Esophagus (tissue), 2 donors: Measurements from ENCODE around the gene FHOD3. TPM values are rescaled to one million over a fixed set of nuclear protein-coding genes. Genes with fewer than 3 reads are reported as not detected.

ENCODE experiments used
- H3K27ac ChIP-seq, 2 donors: one replicate each; pipeline ENCODE4 v1.5.1; 2013; ENCODE audit warnings: low read depth in 2 of 2, mild to moderate bottlenecking in 2 of 2, inconsistent platforms in 1 of 2, low read length in 1 of 2, moderate library complexity in 1 of 2
- H3K27me3 ChIP-seq, 2 donors: one replicate each; pipeline ENCODE4 v1.6.1; 2013; ENCODE audit warnings: low read length in 2 of 2, control low read depth in 1 of 2, mild to moderate bottlenecking in 1 of 2; ENCODE audit not compliant: insufficient read depth in 2 of 2, control insufficient read depth in 1 of 2
- H3K36me3 ChIP-seq, 2 donors: one replicate each; pipeline ENCODE4 v1.6.1; 2013; ENCODE audit warnings: low read length in 1 of 2; ENCODE audit not compliant: control insufficient read depth in 2 of 2, insufficient read depth in 2 of 2
- H3K4me1 ChIP-seq, 2 donors: one replicate each; pipeline ENCODE4 v1.6.1; 2013; ENCODE audit warnings: low read length in 1 of 2; ENCODE audit not compliant: control insufficient read depth in 2 of 2, insufficient read depth in 2 of 2
- H3K4me3 ChIP-seq, 2 donors: one replicate each; pipeline ENCODE4 v1.5.1; 2013; ENCODE audit warnings: low read length in 2 of 2, mild to moderate bottlenecking in 2 of 2, low read depth in 1 of 2, moderate library complexity in 1 of 2
- H3K9me3 ChIP-seq, 2 donors: one replicate each; pipeline ENCODE4 v1.6.1; 2013; ENCODE audit warnings: mild to moderate bottlenecking in 2 of 2, low read depth in 1 of 2, low read length in 1 of 2, moderate library complexity in 1 of 2; ENCODE audit not compliant: control insufficient read depth in 2 of 2, insufficient read depth in 1 of 2
- WGBS, 2 donors: extraction: QIAGEN DNeasy Blood & Tissue Kit; methylation state at CpG; one replicate each; pipeline ENCODE4 v1.1.7; 2013; 5-methylcytosine and 5-hydroxymethylcytosine counted together
- polyA plus RNA-seq, 2 donors: library from polyadenylated mRNA; stranded (reverse); fragments of 200-250 nt; gene quantifications; one replicate each; pipeline ENCODE4 v1.2.3, GENCODE V29; 2013
- donor health status: healthy with polysubstance abuse.
- donor health status: Bipolar disorder and iron deficiency.

The FHOD3 gene
- polyA plus RNA-seq, 2 donors, result 3.7 to 11.1 TPM

DNA sequence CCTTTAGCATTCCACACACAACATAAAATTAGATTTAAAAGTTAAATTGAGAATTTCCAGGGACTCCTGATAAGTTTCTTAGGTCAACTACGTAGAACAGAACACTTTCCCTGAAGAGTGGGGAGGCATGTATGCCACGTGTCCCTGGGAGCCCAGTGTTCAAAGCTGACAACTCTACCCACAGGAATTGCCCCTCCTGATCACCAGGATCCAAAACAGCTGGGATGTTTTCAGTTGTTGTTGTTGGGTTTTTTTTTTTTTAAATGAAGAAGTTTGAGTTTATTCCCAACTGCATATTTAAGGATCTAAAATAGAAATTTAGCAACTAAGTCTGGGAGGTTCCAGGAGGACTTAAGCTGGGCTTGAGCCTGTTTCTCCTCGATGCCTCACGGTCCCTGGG lies 430.8 kb downstream of the FHOD3 start:
- 56 to 65% methylated on average over 4 of the region's 4 CpGs for WGBS, 2 donors
- H3K4me3 ChIP-seq, result no peak overlapping the region
- peaks cover 2 to 8% of the 10 kb centered on the region in 2 donors for H3K4me1 ChIP-seq
- peaks cover 0 to 4% of the 10 kb centered on the region in 2 donors for H3K9me3 ChIP-seq
- H3K27ac ChIP-seq, result no peak overlapping the region
- H3K27me3 ChIP-seq, result no peaks in the 10 kb centered on the region
- no peaks in the 10 kb centered on the region for H3K36me3 ChIP-seq

DNA sequence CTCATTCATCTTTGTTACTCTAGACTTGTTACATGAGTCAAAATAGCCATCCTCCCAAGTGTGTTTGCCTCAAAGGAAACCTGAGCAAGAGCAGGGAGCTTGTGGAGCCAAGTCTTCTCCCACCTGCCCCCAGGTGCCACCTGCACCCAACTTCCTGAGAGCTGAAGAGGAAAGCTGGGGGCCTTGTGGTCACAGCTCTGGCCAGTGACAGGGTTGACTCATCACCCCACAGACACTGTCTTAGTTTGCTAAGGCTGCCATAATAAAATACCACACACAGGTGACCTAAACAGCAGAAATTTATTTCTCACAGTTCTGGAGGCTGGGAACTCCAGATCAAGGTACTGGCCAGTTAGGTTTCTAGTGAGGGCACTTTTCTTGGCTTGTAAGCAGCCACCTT lies 431.7 kb downstream of the FHOD3 start:
- no peaks in the 10 kb centered on the region for H3K27me3 ChIP-seq
- H3K4me3 ChIP-seq, result no peak overlapping the region
- H3K27ac ChIP-seq, result no peak overlapping the region
- H3K4me1 ChIP-seq, result peaks cover 2 to 6% of the 10 kb centered on the region in 2 donors
- H3K9me3 ChIP-seq, result peaks cover 0 to 4% of the 10 kb centered on the region in 2 donors
- no peaks in the 10 kb centered on the region for H3K36me3 ChIP-seq

DNA sequence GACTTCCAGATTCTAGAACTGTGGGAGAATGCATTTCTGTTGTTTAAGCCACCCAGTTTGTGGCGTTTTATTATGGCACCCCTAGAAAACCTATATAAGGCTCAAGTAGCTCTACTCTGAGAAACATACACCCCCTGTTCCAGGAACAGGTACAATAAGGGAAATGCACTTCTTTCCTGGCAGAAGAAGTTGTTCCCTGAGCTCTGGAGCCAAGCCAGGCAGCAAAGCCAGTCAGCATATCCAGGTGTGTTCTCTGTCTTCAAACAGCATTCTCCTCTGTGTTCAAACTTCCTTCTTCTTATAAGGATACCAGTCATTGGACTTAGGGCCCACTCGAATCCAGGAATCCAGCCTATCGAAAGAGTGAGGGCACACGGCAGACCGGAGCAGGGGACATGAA lies 434.8 kb downstream of the FHOD3 start:
- Histone ChIP-seq H3K4me1 (peaks cover 0 to 2% of the 10 kb centered on the region in 2 donors), H3K27me3 (no peaks in the 10 kb centered on the region), H3K4me3 (no peak overlapping the region), H3K36me3 (no peaks in the 10 kb centered on the region), H3K9me3 (peaks cover 0 to 4% of the 10 kb centered on the region in 2 donors), H3K27ac (no peak overlapping the region)
- WGBS, 2 donors, result 88 to 89% methylated on average over 5 of the region's 5 CpGs

DNA sequence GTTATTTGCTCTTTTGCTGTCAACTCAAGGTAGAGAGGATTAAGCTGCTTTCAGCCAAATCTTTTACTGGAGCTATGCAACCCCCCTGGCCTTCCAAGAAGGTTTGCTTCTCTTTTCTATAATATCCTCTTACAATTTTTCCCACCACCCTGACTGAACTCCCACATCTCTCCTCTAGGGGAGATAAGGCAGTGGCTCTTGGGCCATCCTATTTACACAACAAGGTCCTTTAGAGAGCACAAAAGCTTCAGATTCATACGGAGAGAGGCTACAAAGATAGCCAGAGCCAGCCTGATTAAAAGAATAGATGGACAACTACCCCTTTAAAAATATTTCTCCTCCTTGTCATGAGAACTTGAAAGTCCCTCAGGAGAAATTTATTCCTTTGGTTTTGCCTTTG lies 435.6 kb downstream of the FHOD3 start:
- Histone ChIP-seq H3K27ac (no peak overlapping the region), H3K4me3 (no peak overlapping the region), H3K36me3 (no peaks in the 10 kb centered on the region), H3K9me3 (peaks cover 0 to 4% of the 10 kb centered on the region in 2 donors), H3K4me1 (peaks cover 0 to 2% of the 10 kb centered on the region in 2 donors), H3K27me3 (no peaks in the 10 kb centered on the region)
- WGBS, 2 donors, result 79 to 85% methylated on average over 1 of the region's 1 CpG

DNA sequence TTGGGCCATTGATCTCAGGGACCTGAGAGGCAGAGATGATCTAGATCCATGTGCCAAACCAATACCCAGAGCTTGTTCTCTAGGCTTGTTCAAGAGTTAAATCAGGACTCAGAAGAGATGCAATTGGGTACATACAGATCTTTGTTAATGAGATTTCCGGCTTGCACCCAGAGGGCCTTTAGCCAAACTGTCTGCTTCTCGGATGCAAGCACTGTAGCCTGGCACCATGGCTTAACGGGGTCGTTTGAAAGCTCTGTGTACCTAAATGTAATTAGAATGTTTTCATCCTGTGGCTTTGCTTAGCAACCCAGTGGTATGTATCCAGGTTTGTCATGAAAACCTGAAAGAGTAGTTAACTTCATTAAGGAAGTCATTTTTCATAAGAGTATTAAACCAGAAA lies 437.1 kb downstream of the FHOD3 start:
- Histone ChIP-seq H3K4me3 (no peak overlapping the region), H3K27ac (no peak overlapping the region), H3K9me3 (peaks cover 0 to 4% of the 10 kb centered on the region in 2 donors), H3K4me1 (no peaks in the 10 kb centered on the region), H3K27me3 (no peaks in the 10 kb centered on the region), H3K36me3 (no peaks in the 10 kb centered on the region)
- 68 to 74% methylated on average over 4 of the region's 4 CpGs for WGBS, 2 donors

DNA sequence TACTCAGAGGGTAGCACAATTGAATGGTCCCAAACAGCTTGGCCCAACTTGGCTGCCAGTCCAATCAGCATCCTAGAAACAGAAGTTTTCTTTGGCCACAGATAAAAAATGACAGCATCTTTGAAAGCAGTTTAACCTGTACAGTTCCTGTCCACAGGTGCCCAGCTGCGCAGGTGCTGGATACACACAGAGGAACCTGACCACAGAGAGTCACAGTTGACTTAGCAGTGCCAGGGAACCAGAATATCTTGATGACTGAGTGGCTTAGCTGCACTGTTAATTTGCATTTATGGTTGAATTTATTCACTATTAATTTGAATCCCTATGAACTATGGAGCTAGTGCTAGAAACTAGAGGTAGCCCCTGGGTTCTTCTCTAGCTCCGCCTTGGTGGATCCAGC lies 437.6 kb downstream of the FHOD3 start:
- peaks cover 0 to 4% of the 10 kb centered on the region in 2 donors for H3K9me3 ChIP-seq
- H3K36me3 ChIP-seq, result no peaks in the 10 kb centered on the region
- H3K27ac ChIP-seq, result no peak overlapping the region
- WGBS, 2 donors, result 94 to 95% methylated on average over 2 of the region's 2 CpGs
- no peaks in the 10 kb centered on the region for H3K4me1 ChIP-seq
- H3K4me3 ChIP-seq, result no peak overlapping the region
- no peaks in the 10 kb centered on the region for H3K27me3 ChIP-seq

DNA sequence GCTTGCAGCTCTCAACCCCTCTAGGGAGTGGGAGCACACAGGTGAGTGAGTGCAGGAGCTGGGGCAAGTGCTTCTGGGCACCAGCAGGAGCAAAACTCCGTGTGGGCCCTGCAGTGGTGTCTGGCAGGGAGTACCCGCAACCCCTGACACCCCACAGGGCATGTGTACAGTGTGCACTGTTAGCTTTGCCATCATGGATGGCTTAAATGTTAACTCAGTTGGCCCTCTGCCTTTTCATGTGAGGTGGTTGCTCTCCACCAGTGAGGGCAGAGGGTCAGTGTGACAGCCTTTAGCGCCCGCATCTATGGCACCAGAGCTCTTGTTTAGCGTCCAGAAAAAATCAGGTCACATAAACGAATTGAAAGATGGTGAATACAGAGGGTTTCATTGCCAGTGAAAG lies 438.6 kb downstream of the FHOD3 start:
- WGBS, 2 donors, result 94% methylated on average over 6 of the region's 6 CpGs
- Histone ChIP-seq H3K4me1 (no peaks in the 10 kb centered on the region), H3K9me3 (peaks cover 0 to 4% of the 10 kb centered on the region in 2 donors)

DNA sequence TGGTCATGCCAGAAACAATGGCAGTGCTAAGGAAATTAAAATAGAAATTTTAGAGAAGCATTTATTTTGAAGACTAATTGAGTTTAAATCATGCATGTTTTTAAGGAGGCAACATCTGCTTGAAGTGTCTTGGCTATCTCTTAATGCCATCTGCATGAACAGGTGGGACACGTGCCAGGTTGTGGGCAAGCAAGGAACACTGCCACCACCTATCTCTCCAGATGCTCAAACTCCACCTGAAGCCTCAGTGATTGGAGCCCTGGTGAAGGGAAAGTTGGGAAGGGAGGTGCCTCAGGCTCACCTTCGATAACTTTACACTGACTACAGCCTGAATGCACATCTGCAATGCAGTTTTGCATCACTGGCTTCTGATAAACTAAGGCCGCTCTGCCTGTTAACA lies 439.8 kb downstream of the FHOD3 start:
- WGBS, 2 donors, result 91 to 94% methylated on average over 3 of the region's 3 CpGs
- Histone ChIP-seq H3K36me3 (no peaks in the 10 kb centered on the region), H3K27me3 (no peaks in the 10 kb centered on the region), H3K4me1 (no peaks in the 10 kb centered on the region), H3K27ac (no peak overlapping the region), H3K4me3 (no peak overlapping the region), H3K9me3 (peaks cover 0 to 4% of the 10 kb centered on the region in 2 donors)

More for the DNA sequence above, 438.6 kb downstream of the FHOD3 start:
- Histone ChIP-seq H3K27me3 (no peaks in the 10 kb centered on the region), H3K4me3 (no peak overlapping the region), H3K27ac (no peak overlapping the region), H3K36me3 (no peaks in the 10 kb centered on the region)

DNA sequence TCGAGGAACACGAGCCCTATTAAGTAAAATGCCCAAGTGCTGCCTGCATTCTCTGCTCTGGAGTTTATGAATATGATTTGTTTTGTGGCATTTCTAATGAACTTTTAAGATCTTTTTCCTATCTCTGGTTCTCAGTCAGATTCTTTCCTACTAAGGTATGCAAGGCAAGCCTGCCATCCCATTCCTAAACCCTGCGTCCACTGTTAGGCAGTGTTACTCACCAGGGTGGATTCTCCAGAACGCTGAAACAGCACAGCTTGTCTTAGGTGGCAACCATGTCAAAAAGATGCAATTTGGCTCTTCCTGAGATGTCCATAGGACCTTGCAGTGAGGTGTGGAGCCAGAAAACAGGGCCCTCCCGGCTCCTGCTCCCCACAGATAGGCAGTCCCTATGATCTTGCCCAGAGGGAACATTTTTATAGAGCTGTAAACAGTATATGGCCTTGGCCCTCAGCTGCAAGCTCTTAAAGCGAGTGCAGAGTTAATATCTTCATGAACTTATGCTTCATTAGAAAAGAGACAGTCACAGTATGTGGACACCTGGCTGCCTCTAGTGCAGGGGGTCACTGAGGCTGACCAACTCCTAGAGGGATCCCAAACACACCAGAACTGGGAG lies 446.9 kb downstream of the FHOD3 start:
- WGBS, 2 donors, result 83 to 84% methylated on average over 6 of the region's 6 CpGs
- Histone ChIP-seq H3K36me3 (no peaks in the 10 kb centered on the region), H3K4me1 (no peaks in the 10 kb centered on the region), H3K9me3 (no peaks in the 10 kb centered on the region), H3K4me3 (no peak overlapping the region), H3K27ac (no peak overlapping the region), H3K27me3 (no peaks in the 10 kb centered on the region)

DNA sequence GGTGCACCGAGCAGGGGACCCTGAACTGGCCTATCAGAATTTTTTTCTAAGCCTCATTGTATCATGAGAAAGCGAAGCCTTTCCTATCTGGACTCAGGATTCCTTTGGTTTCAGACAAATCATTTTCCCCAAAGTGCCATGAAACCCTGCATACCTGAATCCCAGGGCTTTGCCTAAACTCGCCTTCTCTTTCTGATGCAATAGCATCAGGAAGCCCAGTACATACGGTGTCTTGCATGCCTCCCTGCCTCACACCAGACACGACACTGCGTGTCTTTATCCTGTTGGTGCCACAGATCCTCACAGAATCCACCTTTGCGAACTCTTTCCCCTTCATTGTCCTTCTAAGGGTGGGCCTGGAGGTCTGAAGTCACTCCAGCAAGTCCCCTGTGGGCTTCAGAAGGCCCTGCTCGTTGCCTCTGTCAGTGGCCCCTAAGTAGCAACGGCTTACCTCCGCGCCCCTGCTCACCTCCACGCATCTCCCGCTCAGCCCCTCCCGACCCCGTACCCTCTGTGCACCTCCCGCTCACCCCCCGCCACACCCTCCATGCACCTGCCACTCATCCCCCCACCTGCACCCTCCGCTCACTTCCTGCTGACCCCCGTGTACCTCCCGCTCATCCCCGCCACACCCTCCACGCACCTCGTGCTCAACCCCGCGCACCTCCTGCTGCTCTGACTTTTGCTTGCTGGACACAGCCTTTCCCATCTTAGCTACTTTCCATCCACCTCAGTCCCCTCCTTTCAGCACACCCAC lies 447.9 kb downstream of the FHOD3 start:
- Histone ChIP-seq H3K36me3 (no peaks in the 10 kb centered on the region), H3K27ac (no peak overlapping the region), H3K27me3 (no peaks in the 10 kb centered on the region), H3K4me1 (no peaks in the 10 kb centered on the region), H3K9me3 (no peaks in the 10 kb centered on the region), H3K4me3 (no peak overlapping the region)
- 82 to 85% methylated on average over 25 of the region's 25 CpGs for WGBS, 2 donors
